ENCODE measurements around the gene PKP4.

GRCh38 chr2:158543957-158544356 lies 87.2 kb downstream of the PKP4 start:
- no peak for TF ChIP-seq POLR2A (IDR thresholded peaks at IDR 0.05)
- no peak for TF ChIP-seq CTCF (IDR thresholded peaks at IDR 0.05)
- no peak for TF ChIP-seq POLR2AphosphoS5 (IDR thresholded peaks at IDR 0.05)
- TF ChIP-seq EP300 (IDR thresholded peaks at IDR 0.05): no peak
